ENCODE data around the gene IL10RB. TPM values are rescaled to one million over a fixed set of nuclear protein-coding genes. Genes with fewer than 3 reads are reported as not detected.

The IL10RB gene
- total RNA-seq, 1 experiment from 2014 or later = 3.1 TPM

GRCh38 chr21:33237486-33237885 is 28.7 kb upstream of the IL10RB start:
- no peaks in the 10 kb centered on the region for H3K27me3 Mint-ChIP-seq (ENCODE audit: low read depth)
- Histone ChIP-seq H2BK5ac (ENCODE audit: insufficient read length, low read length) (no peak overlapping the region), H4K8ac (replicated peaks; ENCODE audit: insufficient read length, low read depth, low read length) (no peak overlapping the region), H2AFZ (ENCODE audit: low read length) (no peak overlapping the region), H4K91ac (ENCODE audit: insufficient read length, low read depth, low read length) (no peak overlapping the region), H3K4ac (ENCODE audit: low read depth, low read length) (no peak overlapping the region), H2BK120ac (ENCODE audit: low read depth, low read length, poor library complexity, severe bottlenecking) (no peak overlapping the region), H2BK15ac (ENCODE audit: low read depth, low read length) (no peak overlapping the region), H3K56ac (ENCODE audit: insufficient read length, low read depth, low read length) (no peak overlapping the region), H3K9me3 (ENCODE audit: control insufficient read depth, low read depth, low read length) (peaks cover 23% of the 10 kb centered on the region), H3K23ac (ENCODE audit: insufficient read length, low read depth, low read length) (no peak overlapping the region), H2BK20ac (ENCODE audit: low read depth, low read length, poor library complexity, severe bottlenecking) (no peak overlapping the region), H3K18ac (ENCODE audit: insufficient read length, low read depth, low read length) (no peak overlapping the region), H3K79me2 (ENCODE audit: insufficient read depth, low read length) (no peaks in the 10 kb centered on the region), H3K9ac (ENCODE audit: extremely low read depth, insufficient read length, low read length) (no peak overlapping the region), H3K27ac (ENCODE audit: insufficient read length, low read depth, low read length) (no peak overlapping the region), H3K27me3 (ENCODE audit: insufficient read depth, low read length) (no peaks in the 10 kb centered on the region), H2AK5ac (ENCODE audit: insufficient read length, low read length) (no peak overlapping the region), H3K79me1 (ENCODE audit: insufficient read depth, low read depth, low read length, poor library complexity, severe bottlenecking) (no peaks in the 10 kb centered on the region), H3T11ph (ENCODE audit: low read length) (no peak overlapping the region), H3K14ac (ENCODE audit: insufficient read depth, low read length) (no peak overlapping the region), H3K23me2 (ENCODE audit: insufficient read length, low read depth, low read length, poor library complexity, severe bottlenecking) (no peaks in the 10 kb centered on the region), H3K4me1 (ENCODE audit: insufficient read depth, low read length) (peaks cover 5% of the 10 kb centered on the region; the same call in 1 of the 2 replicates), H2BK12ac (ENCODE audit: insufficient read length, low read depth, low read length) (no peak overlapping the region), H4K20me1 (ENCODE audit: control insufficient read depth, insufficient read depth, insufficient read length) (no peaks in the 10 kb centered on the region), H4K5ac (ENCODE audit: insufficient read length, low read depth, low read length) (no peak overlapping the region), H3K4me2 (ENCODE audit: insufficient read depth, insufficient read length, low read length) (no peak overlapping the region)
- DNase-seq = no peak
- peaks cover 10 to 13% of the 10 kb centered on the region in 2 experiments for H3K4me1 Mint-ChIP-seq
- H3K27ac Mint-ChIP-seq = no peak overlapping the region
- TF ChIP-seq CTCF (conservative IDR thresholded peaks at IDR 0.05) = no peak
- no CpG with 5 or more reads among the region's 3 CpGs for WGBS (ENCODE audit: extremely low coverage, insufficient read length, low lambda C conversion rate)
- H3K4me3 Mint-ChIP-seq = no peak overlapping the region
- peaks cover 41 to 47% of the 10 kb centered on the region in 2 experiments for H3K9me3 Mint-ChIP-seq
- peaks cover 51 to 73% (median 58%) of the 10 kb centered on the region in 3 experiments for H3K36me3 Mint-ChIP-seq (ENCODE audit: insufficient read depth in 1 of 3, low read depth in 3 of 3)

Data from H9 (cell line).